ENCODE measurements around the gene YPEL1.

Gene YPEL1

DNA sequence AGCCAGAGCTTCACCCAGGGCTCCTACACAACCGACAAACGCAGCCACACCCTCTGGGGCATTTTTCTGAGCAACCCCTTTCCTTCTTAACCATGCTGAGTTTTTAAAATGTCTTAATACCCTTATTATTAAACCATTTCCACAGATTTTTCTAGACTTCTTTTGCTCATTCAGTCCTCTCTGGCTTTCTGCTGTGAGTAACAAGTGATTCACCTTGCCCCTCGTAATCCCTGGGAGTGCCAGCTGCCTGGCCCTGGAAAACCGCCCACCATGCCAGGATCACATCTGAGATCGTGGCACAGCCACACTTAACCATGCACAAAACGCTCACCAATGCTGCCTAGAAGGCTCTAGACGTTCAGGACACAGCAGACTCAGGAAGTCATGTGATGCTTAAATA, 25.4 kb downstream of the YPEL1 start:
- no peaks in the 10 kb centered on the region for H3K36me3 ChIP-seq (ENCODE audit: insufficient read depth, low read length)
- TF ChIP-seq FOXP2 (optimal IDR thresholded peaks at IDR 0.05; ENCODE audit: control extremely low read depth, extremely low read length, insufficient read depth) (no peak), POLR2AphosphoS5 (IDR thresholded peaks at IDR 0.05; ENCODE audit: borderline replicate concordance, low read depth, low read length) (no peak), EZH2 (IDR thresholded peaks at IDR 0.05) (no peak)
- H3K4me3 ChIP-seq: no peak overlapping the region
- no peak overlapping the region for H3K27ac ChIP-seq
- no peaks in the 10 kb centered on the region for H3K9me3 ChIP-seq (ENCODE audit: low read depth, low read length)
- no peak for DNase-seq (ENCODE audit: low read depth, low spot score)
- no peak overlapping the region for H3K9ac ChIP-seq (ENCODE audit: insufficient read length)

DNA sequence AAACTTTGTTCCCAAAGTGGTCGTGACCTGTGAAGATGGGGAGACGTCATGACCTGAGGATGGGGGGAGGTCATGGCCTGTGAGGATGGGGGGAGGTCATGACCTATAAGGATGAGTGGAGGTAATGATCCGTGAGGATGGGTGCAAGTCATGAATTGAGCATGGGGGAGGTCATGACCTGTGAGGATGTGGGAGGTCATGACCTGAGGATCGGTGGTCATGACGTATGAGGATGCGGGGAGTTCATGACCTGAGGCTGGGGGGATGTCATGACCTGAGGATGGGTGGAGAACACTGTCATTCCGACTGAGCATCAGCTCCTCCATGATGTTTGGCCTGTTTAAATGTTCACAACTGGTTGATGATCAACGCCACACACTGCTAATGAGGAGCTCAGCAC, 25.9 kb downstream of the YPEL1 start:
- no peaks in the 10 kb centered on the region for H3K36me3 ChIP-seq (ENCODE audit: insufficient read depth, low read length)
- H3K9ac ChIP-seq (ENCODE audit: insufficient read length): no peak overlapping the region
- DNase-seq (ENCODE audit: low read depth, low spot score): no peak
- H3K9me3 ChIP-seq (ENCODE audit: low read depth, low read length): no peaks in the 10 kb centered on the region
- TF ChIP-seq POLR2AphosphoS5 (IDR thresholded peaks at IDR 0.05; ENCODE audit: borderline replicate concordance, low read depth, low read length) (no peak), EZH2 (IDR thresholded peaks at IDR 0.05) (no peak), FOXP2 (optimal IDR thresholded peaks at IDR 0.05; ENCODE audit: control extremely low read depth, extremely low read length, insufficient read depth) (no peak)
- no peak overlapping the region for H3K27ac ChIP-seq
- H3K4me3 ChIP-seq: no peak overlapping the region

DNA sequence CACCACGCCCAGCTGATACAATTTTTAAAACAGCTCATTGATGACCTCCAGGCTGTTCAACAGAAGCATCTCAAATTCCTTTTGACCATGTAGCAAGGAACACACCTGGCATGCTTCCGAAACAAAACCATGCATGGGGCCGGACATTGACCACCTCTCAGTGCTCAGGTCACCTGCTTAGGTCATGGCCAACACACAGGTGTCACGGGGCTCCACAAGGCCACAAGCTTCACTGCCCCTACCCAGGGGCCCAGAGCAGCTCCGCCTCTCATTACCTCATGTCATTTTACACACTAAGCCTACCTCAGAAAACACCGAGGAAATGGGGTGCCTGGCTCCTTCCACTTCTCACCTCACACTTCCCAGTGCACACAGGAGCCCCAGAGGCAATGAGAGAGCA, 26.6 kb downstream of the YPEL1 start:
- Histone ChIP-seq H3K36me3 (ENCODE audit: insufficient read depth, low read length) (no peaks in the 10 kb centered on the region), H3K9ac (ENCODE audit: insufficient read length) (no peak overlapping the region), H3K27ac (no peak overlapping the region), H3K9me3 (ENCODE audit: low read depth, low read length) (no peaks in the 10 kb centered on the region), H3K4me3 (no peak overlapping the region)
- TF ChIP-seq POLR2AphosphoS5 (IDR thresholded peaks at IDR 0.05; ENCODE audit: borderline replicate concordance, low read depth, low read length) (no peak), EZH2 (IDR thresholded peaks at IDR 0.05) (no peak), FOXP2 (optimal IDR thresholded peaks at IDR 0.05; ENCODE audit: control extremely low read depth, extremely low read length, insufficient read depth) (no peak)
- no peak for DNase-seq (ENCODE audit: low read depth, low spot score)

DNA sequence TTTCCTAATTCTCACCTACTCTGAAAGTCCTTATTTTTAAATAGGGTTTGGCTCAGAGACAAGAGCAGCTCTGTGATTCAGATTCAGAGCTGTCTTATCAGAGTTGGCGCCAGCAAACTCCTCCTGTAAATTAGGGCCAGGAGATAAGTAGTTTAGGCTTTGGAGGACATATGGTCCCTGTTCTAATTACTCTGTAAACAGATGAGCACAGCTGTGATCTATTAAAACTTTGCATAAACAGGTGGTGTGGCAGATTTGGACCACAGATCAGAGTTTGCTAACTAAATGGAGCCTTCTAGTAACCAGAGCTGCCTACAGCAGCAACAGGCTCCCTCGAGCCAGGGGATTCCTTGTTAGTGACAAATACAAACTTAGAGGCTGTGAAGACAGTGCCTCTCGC, 27.9 kb downstream of the YPEL1 start:
- TF ChIP-seq EZH2 (IDR thresholded peaks at IDR 0.05) (no peak), POLR2AphosphoS5 (IDR thresholded peaks at IDR 0.05; ENCODE audit: borderline replicate concordance, low read depth, low read length) (no peak), FOXP2 (optimal IDR thresholded peaks at IDR 0.05; ENCODE audit: control extremely low read depth, extremely low read length, insufficient read depth) (no peak)
- no peak for DNase-seq (ENCODE audit: low read depth, low spot score)
- H3K4me3 ChIP-seq: no peak overlapping the region
- no peaks in the 10 kb centered on the region for H3K36me3 ChIP-seq (ENCODE audit: insufficient read depth, low read length)
- no peaks in the 10 kb centered on the region for H3K9me3 ChIP-seq (ENCODE audit: low read depth, low read length)
- no peak overlapping the region for H3K27ac ChIP-seq
- no peak overlapping the region for H3K9ac ChIP-seq (ENCODE audit: insufficient read length)

DNA sequence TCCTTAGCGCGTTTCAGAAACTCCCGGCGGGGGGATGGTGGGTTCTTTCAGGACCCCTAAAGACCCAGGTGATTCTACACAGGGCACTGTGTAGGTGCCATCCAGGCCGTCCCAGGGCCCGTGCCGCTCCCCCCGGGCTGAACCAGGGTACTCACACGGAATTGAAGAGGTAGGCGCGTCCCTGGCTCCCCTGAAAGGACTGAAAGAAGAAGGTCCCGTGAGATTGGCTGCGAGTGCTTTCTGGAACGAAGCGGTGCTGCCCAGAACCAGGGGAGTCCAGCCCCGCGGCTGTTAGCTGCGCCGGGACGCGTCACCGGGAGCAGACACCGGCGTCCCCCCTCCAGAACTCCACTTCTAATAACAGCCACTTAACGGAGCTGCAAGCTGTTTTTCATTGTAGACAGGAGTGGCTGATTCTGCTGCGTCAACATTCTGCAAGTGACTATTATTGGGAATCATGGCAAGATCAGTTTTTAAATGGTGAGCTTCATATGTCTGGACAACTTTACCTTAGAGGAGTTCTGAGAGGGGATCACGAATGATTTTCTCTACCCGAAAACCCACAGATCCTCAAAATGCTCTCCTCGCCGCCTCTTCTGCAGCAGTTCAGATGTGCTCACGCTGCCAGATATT, 31.8 kb downstream of the YPEL1 start:
- peak overlapping the region; percentile 62 for H3K4me3 ChIP-seq
- H3K27ac ChIP-seq: no peak overlapping the region
- DNase-seq (ENCODE audit: low read depth, low spot score): peak; percentile 12
- no peaks in the 10 kb centered on the region for H3K9me3 ChIP-seq (ENCODE audit: low read depth, low read length)
- no peaks in the 10 kb centered on the region; the same call in 1 of the 2 replicates for H3K36me3 ChIP-seq (ENCODE audit: insufficient read depth, low read length)
- TF ChIP-seq FOXP2 (optimal IDR thresholded peaks at IDR 0.05; ENCODE audit: control extremely low read depth, extremely low read length, insufficient read depth): no peak
- no peak for TF ChIP-seq EZH2 (IDR thresholded peaks at IDR 0.05)
- TF ChIP-seq POLR2AphosphoS5 (IDR thresholded peaks at IDR 0.05; ENCODE audit: borderline replicate concordance, low read depth, low read length): no peak
- no peak overlapping the region for H3K9ac ChIP-seq (ENCODE audit: insufficient read length)

DNA sequence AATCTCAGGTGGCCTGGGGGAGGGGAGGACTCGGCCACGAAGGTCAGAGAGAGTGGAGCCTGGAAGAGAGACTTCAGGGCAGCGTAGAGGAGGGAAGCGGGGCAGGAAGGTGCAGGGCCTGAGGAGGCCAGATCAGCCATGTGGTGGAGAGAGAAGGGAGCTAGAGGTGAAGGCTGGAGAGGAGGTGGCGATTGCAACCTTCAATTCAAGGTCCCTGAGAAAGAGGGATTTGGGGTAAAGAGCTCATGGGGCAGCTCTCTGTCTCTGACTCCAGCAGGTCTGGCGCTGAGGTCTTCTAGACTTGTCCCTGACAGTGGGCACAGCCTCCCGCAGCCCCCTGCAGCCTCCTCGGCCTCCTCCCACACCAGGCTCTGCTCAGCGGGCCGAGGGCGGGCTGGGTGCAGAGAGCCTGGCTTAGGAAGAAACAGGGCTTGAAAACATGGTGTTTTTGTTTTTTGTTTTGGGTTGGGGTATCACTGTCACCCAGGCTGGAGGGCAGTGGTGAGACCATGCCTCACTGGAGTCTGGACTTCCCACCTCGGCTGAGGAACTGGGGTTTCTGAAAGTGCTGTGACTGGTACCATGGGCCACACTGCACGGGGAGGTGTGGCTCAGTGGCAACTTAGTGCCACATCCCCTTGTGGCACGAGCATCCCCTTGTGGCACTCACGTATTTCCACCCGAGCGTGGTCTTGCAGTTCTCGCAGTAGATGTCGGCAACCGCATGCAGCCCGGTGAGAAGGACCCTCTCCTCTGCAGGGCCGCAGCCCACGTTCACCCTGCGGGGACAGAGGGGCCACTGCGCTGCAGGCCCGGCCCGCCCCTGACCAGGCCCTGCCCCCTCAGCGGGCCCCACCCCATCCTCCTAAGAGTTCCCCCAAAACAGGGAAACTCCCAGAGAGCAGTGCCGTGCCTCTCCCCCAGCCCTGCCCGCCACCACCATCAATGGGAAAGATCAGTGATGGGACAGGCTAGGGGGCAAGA, 32.6 kb downstream of the YPEL1 start:
- Histone ChIP-seq H3K9me3 (ENCODE audit: low read depth, low read length) (no peaks in the 10 kb centered on the region), H3K36me3 (ENCODE audit: insufficient read depth, low read length) (no peaks in the 10 kb centered on the region; the same call in 1 of the 2 replicates), H3K27ac (no peak overlapping the region), H3K4me3 (peak overlapping the region; percentile 62), H3K9ac (ENCODE audit: insufficient read length) (no peak overlapping the region)
- TF ChIP-seq POLR2AphosphoS5 (IDR thresholded peaks at IDR 0.05; ENCODE audit: borderline replicate concordance, low read depth, low read length) (no peak), EZH2 (IDR thresholded peaks at IDR 0.05) (no peak), FOXP2 (optimal IDR thresholded peaks at IDR 0.05; ENCODE audit: control extremely low read depth, extremely low read length, insufficient read depth) (no peak)
- no peak for DNase-seq (ENCODE audit: low read depth, low spot score)

DNA sequence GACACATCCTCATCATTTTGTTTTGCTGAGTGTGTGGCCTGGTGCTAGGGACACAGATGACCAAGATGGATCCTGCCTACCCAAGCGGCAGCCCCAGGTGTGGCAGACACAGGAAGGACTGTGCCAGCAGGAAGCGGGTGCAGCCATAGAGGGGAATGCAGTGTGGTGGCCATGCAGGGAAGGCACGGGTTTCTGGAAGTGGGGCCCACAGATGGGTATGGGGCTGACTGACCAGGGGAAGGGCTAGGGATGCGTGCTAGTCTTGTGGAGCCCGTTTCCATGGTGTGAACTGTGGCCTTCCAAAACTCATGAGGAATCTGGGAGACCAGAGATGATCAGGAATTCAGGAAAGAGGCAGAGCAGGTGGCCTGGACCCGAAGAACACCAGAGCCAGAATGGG, 33.5 kb downstream of the YPEL1 start:
- no peak for DNase-seq (ENCODE audit: low read depth, low spot score)
- Histone ChIP-seq H3K9ac (ENCODE audit: insufficient read length) (no peak overlapping the region), H3K36me3 (ENCODE audit: insufficient read depth, low read length) (peaks cover 2% of the 10 kb centered on the region; the same call in 1 of the 2 replicates), H3K27ac (no peak overlapping the region), H3K4me3 (no peak overlapping the region), H3K9me3 (ENCODE audit: low read depth, low read length) (no peaks in the 10 kb centered on the region)
- TF ChIP-seq FOXP2 (optimal IDR thresholded peaks at IDR 0.05; ENCODE audit: control extremely low read depth, extremely low read length, insufficient read depth) (no peak), EZH2 (IDR thresholded peaks at IDR 0.05) (no peak), POLR2AphosphoS5 (IDR thresholded peaks at IDR 0.05; ENCODE audit: borderline replicate concordance, low read depth, low read length) (no peak)

DNA sequence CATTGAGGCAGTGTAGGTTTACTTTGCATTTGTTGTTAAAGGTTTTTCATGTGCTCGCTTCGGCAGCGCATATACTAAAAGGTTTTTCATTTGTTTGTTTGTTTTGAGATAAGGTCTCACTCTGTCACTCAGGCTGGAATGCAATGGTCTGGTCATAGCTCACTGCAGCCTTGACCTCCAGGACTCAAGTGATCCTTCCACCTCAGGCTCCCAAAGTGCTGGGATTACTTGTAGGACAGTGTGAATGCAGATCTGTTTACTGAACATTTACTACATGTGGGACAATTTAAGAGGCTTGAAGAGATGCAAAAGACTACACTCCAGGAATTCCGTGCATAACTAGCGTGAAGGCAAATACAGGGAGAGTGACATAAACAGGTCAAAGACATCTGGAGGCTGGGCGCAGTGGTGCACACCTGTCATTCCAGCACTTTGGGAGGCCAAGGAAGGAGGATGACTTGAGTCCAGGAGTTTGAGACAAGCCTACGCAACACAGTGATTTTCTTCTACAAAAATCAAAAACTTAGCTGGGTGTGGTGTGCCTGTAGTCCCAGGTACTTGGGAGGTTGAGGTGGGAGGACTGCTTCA, 34.1 kb downstream of the YPEL1 start:
- Histone ChIP-seq H3K36me3 (ENCODE audit: insufficient read depth, low read length) (peaks cover 6% of the 10 kb centered on the region; the same call in 1 of the 2 replicates), H3K9ac (ENCODE audit: insufficient read length) (no peak overlapping the region), H3K4me3 (no peak overlapping the region), H3K9me3 (ENCODE audit: low read depth, low read length) (no peaks in the 10 kb centered on the region), H3K27ac (no peak overlapping the region)
- DNase-seq (ENCODE audit: low read depth, low spot score): no peak
- TF ChIP-seq FOXP2 (optimal IDR thresholded peaks at IDR 0.05; ENCODE audit: control extremely low read depth, extremely low read length, insufficient read depth) (no peak), POLR2AphosphoS5 (IDR thresholded peaks at IDR 0.05; ENCODE audit: borderline replicate concordance, low read depth, low read length) (no peak; the same call in 1 of the 2 replicates), EZH2 (IDR thresholded peaks at IDR 0.05) (no peak)
